Endothelial cell of umbilical vein (primary cell): ENCODE results near the gene SFMBT1. TPM values are rescaled to one million over a fixed set of nuclear protein-coding genes. Genes with fewer than 3 reads are reported as not detected.

Experiments used
- BruUV-seq: library from RNA; stranded (reverse); fragments of 400-500 nt; replicated peaks from 2 replicates; lab custom pipeline; 2021; lab: Mats Ljungman, UMichigan
- CTCF ChIA-PET: fragments of 300-600, 350-600 bp; sonication (Branson Sonifier 250); formaldehyde crosslinking; loops from one replicate; lab custom pipeline; 2021; ENCODE audit warnings: antibody characterized with exemption, inconsistent platforms; lab: Charles Lee
- POLR2A ChIA-PET: fragments of 300-600, 350-600 bp; sonication (Branson Sonifier 250); formaldehyde crosslinking; loops from one replicate; lab custom pipeline; 2021; ENCODE audit warnings: antibody characterized with exemption, inconsistent platforms; lab: Charles Lee
- DNase-seq: peaks from one replicate; pipeline ENCODE4 v3.0.0-alpha.2; 2011; ENCODE audit warnings: low read depth, low spot score
- FAIRE-seq: peaks from 2 replicates; lab custom pipeline; 2011; peaks lifted over from hg19 to GRCh38; lab: Jason Lieb, UNC
- H2AFZ ChIP-seq: 2 replicates; pipeline ENCODE4 v1.6.0; 2012; ENCODE audit warnings: low read depth, low read length, control low read depth, inconsistent platforms
- H3K27ac ChIP-seq: 2 replicates; pipeline ENCODE4 v1.5.1; 2011; ENCODE audit warnings: low read depth, mild to moderate bottlenecking, control low read depth, low read length, moderate library complexity; ENCODE audit not compliant: insufficient read depth
- H3K27me3 ChIP-seq, 2 experiments: 2 replicates each; pipeline versions ENCODE4 v1.6.0 to v1.6.1; 2011; ENCODE audit warnings: low read length in 2 of 2, mixed read lengths in 1 of 2; ENCODE audit not compliant: control insufficient read depth in 2 of 2, insufficient read depth in 2 of 2
- H3K36me3 ChIP-seq, 2 experiments: 2 replicates in 1 of 2; 3 replicates in 1 of 2; pipeline ENCODE4 v1.5.1; 2011; ENCODE audit warnings: low read length in 2 of 2, mild to moderate bottlenecking in 1 of 2, moderate library complexity in 1 of 2; ENCODE audit not compliant: control insufficient read depth in 2 of 2, insufficient read depth in 2 of 2; ENCODE audit errors: extremely low read depth in 1 of 2
- H3K4me1 ChIP-seq: 3 replicates; pipeline ENCODE4 v1.5.1; 2011; ENCODE audit warnings: mild to moderate bottlenecking, low read length; ENCODE audit not compliant: control insufficient read depth, insufficient read depth; ENCODE audit errors: extremely low read depth
- H3K4me2 ChIP-seq: 2 replicates; pipeline ENCODE4 v1.6.1; 2011; ENCODE audit warnings: low read length, control low read depth, mixed read lengths; ENCODE audit not compliant: insufficient read depth
- H3K4me3 ChIP-seq, 3 experiments: fragments of 200-600 bp in 1 of 3; sonication (generic), shearing (Covaris generic) in 1 of 3; replicated peaks in 1 of 3; 2 replicates each; pipeline ENCODE4 v1.5.1; 2011 to 2016; ENCODE audit warnings: control low read depth in 3 of 3, low read length in 3 of 3, mild to moderate bottlenecking in 2 of 3, inconsistent platforms in 1 of 3, low read depth in 1 of 3, moderate library complexity in 1 of 3; ENCODE audit not compliant: insufficient read depth in 1 of 3
- H3K79me2 ChIP-seq: 2 replicates; pipeline ENCODE4 v1.6.0; 2012; ENCODE audit warnings: low read length, inconsistent platforms; ENCODE audit not compliant: control insufficient read depth, insufficient read depth
- H3K9ac ChIP-seq: replicated peaks from 2 replicates; pipeline ENCODE3; 2011; ENCODE audit warnings: low read length, control low read depth; ENCODE audit not compliant: insufficient read depth; ENCODE audit errors: extremely low read depth
- H3K9me1 ChIP-seq: replicated peaks from 3 replicates; pipeline ENCODE4 v1.6.0; 2011; ENCODE audit warnings: mild to moderate bottlenecking, low read length; ENCODE audit not compliant: control insufficient read depth, insufficient read depth; ENCODE audit errors: extremely low read depth
- H3K9me3 ChIP-seq: replicated peaks from 2 replicates; pipeline ENCODE4 v1.5.1; 2012; ENCODE audit warnings: low read length, inconsistent platforms; ENCODE audit not compliant: control insufficient read depth, insufficient read depth
- H4K20me1 ChIP-seq: replicated peaks from 2 replicates; pipeline ENCODE3; 2011; ENCODE audit warnings: mild to moderate bottlenecking, low read length; ENCODE audit not compliant: control insufficient read depth, insufficient read depth; ENCODE audit errors: extremely low read depth
- EZH2 ChIP-seq: IDR thresholded peaks from 2 replicates; pipeline ENCODE4 v1.6.1; 2012; ENCODE audit warnings: borderline replicate concordance, low read depth, mild to moderate bottlenecking, moderate library complexity, low read length, inconsistent platforms; ENCODE audit not compliant: severe bottlenecking
- FOS ChIP-seq: IDR thresholded peaks from 2 replicates; pipeline ENCODE4 v1.6.1; 2011; ENCODE audit warnings: mild to moderate bottlenecking, low read length, moderate library complexity, borderline replicate concordance; ENCODE audit not compliant: insufficient read depth
- GATA2 ChIP-seq: IDR thresholded peaks from 2 replicates; pipeline ENCODE4 v1.7.0; 2011; ENCODE audit warnings: low read depth, mild to moderate bottlenecking, moderate library complexity, mixed read lengths, low read length; ENCODE audit not compliant: insufficient read length, insufficient read depth
- JUN ChIP-seq: IDR thresholded peaks from 2 replicates; pipeline ENCODE4 v1.6.1; 2011; ENCODE audit warnings: borderline replicate concordance, low read depth; ENCODE audit not compliant: insufficient read length, insufficient read depth
- MAX ChIP-seq: IDR thresholded peaks from 2 replicates; pipeline ENCODE4 v1.6.1; 2011; ENCODE audit not compliant: insufficient read depth, insufficient read length
- MYC ChIP-seq: IDR thresholded peaks from one replicate; pipeline ENCODE4 v1.6.1; 2011; ENCODE audit warnings: mild to moderate bottlenecking, low read depth, low read length
- POLR2A ChIP-seq: IDR thresholded peaks from 2 replicates; pipeline ENCODE4 v1.6.1; 2012; ENCODE audit warnings: low read depth, mild to moderate bottlenecking, control low read depth, low read length
- POLR2AphosphoS5 ChIP-seq: IDR thresholded peaks from 2 replicates; pipeline ENCODE4 v1.6.1; 2012; ENCODE audit warnings: low read depth, mild to moderate bottlenecking, control low read depth, low read length, moderate library complexity; ENCODE audit not compliant: insufficient read depth
- dilution Hi-C: fragments of 300-500 bp; cut with MboI; formaldehyde crosslinking; loops from one replicate; pipeline ENCODE4 v1.15.0; 2019; ENCODE audit warnings: low sequenced_read_pairs; ENCODE audit not compliant: extremely low pct_ligation_motif_present
- intact Hi-C: fragments of 100-400 bp; cut with micrococcal nuclease; formaldehyde crosslinking; loops from one replicate; pipeline ENCODE4 v1.10.0; 2022
- polyA plus RNA-seq, 4 experiments: library from polyadenylated mRNA; depleted of rRNA in 3 of 4; stranded (reverse) in 3 of 4; unstranded in 1 of 4; fragments of >200 nt; gene quantifications; 2 replicates each; pipeline versions ENCODE4 v1.2.1 to v1.2.3, GENCODE V29; 2011 to 2012; ENCODE audit warnings: missing spikeins in 1 of 4
- total RNA-seq: library from RNA; stranded (reverse); gene quantifications from 2 replicates; pipeline ENCODE4 v1.2.3, GENCODE V29; 2021
- TF ChIP-seq, protein P1 (sequence below), 2 donors: IDR thresholded peaks; 1 replicate in 1 of 2; 2 replicates in 1 of 2; pipeline ENCODE4 v1.5.1; 2011; ENCODE audit warnings: low read length in 2 of 2, mild to moderate bottlenecking in 2 of 2, moderate library complexity in 2 of 2, control low read depth in 1 of 2, inconsistent platforms in 1 of 2, low read depth in 1 of 2; ENCODE audit not compliant: insufficient read depth in 1 of 2; ENCODE audit errors: extremely low read depth in 1 of 2

SFMBT1 gene
- total and polyA plus RNA-seq, 2 donors (not counting 3 experiments of a cell fraction or from before 2014, with no cell fraction given), result 1.8 to 6.0 TPM

DNA sequence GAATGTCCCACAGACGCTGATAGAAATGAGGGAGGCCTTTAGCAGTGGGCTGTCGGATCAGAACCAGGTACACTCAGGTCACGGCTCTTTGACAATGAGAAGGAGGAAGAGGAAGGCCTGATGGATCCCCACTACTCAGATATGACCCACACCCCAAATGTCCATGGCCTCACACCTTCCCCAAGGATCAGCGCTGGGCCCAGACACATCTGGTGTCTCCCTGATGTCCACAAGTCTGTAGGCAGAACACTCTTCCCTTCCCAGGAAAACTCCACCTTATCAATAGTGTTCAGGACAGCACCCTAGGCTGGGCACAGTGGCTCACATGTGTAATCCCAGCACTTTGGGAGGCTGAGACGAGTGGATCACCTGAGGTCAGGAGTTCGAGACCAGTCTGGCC, 33.3 kb upstream of the SFMBT1 start:
- dilution Hi-C loops, result no loop called here
- POLR2A ChIA-PET, result no interaction called here

More for the DNA sequence above, 33.3 kb upstream of the SFMBT1 start:
- Histone ChIP-seq H2AFZ (no peak overlapping the region), H3K4me3 (no peak overlapping the region), H3K9ac (no peak overlapping the region), H3K9me3 (no peaks in the 10 kb centered on the region), H3K9me1 (no peaks in the 10 kb centered on the region), H3K27ac (no peak overlapping the region), H4K20me1 (no peaks in the 10 kb centered on the region), H3K36me3 (no peaks in the 10 kb centered on the region), H3K4me1 (no peaks in the 10 kb centered on the region), H3K4me2 (no peak overlapping the region), H3K79me2 (no peaks in the 10 kb centered on the region), H3K27me3 (no peaks in the 10 kb centered on the region)
- no peak for TF ChIP-seq MAX
- no peak for TF ChIP-seq POLR2A
- TF ChIP-seq, protein P1, sequence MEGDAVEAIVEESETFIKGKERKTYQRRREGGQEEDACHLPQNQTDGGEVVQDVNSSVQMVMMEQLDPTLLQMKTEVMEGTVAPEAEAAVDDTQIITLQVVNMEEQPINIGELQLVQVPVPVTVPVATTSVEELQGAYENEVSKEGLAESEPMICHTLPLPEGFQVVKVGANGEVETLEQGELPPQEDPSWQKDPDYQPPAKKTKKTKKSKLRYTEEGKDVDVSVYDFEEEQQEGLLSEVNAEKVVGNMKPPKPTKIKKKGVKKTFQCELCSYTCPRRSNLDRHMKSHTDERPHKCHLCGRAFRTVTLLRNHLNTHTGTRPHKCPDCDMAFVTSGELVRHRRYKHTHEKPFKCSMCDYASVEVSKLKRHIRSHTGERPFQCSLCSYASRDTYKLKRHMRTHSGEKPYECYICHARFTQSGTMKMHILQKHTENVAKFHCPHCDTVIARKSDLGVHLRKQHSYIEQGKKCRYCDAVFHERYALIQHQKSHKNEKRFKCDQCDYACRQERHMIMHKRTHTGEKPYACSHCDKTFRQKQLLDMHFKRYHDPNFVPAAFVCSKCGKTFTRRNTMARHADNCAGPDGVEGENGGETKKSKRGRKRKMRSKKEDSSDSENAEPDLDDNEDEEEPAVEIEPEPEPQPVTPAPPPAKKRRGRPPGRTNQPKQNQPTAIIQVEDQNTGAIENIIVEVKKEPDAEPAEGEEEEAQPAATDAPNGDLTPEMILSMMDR (IDR thresholded peaks at IDR 0.05; ENCODE audit: extremely low read depth in 1 of 2, insufficient read depth in 1 of 2, low read depth in 1 of 2, low read length in 2 of 2), result no peak
- TF ChIP-seq JUN, result no peak
- no peak for TF ChIP-seq FOS
- TF ChIP-seq POLR2AphosphoS5, result no peak
- no peak for TF ChIP-seq GATA2
- TF ChIP-seq EZH2, result no peak
- TF ChIP-seq MYC, result no peak
- CTCF ChIA-PET, result interaction anchor here (1.0 to 1.6 kb wide), 3 partner anchors 14 to 35 kb away, joined by 3 to 4 read pairs (median 3); no protein-coding TSS in a partner anchor
- BruUV-seq, result no TSS peak
- intact Hi-C loops, result no loop called here
- FAIRE-seq (no peak), DNase-seq (no peak)
